ENCODE data around the gene VAC14.
"Not testable (repeated sequence)": the region's sequence is repeated elsewhere in the genome, so short reads cannot be mapped to it uniquely, and the experiment has no call there.

Gene VAC14

GRCh38 chr16:70644763-70645597, 156.0 kb downstream of the VAC14 start:
- no peak for DNase-seq (ENCODE audit: low read depth)

GRCh38 chr16:70643264-70643663, 157.7 kb downstream of the VAC14 start:
- DNase-seq (ENCODE audit: low read depth), result not testable (repeated sequence)

GRCh38 chr16:70642633-70643032, 158.3 kb downstream of the VAC14 start:
- no peak for DNase-seq (ENCODE audit: low read depth)

- DNase-seq (ENCODE audit: low read depth), result no peak
These were observed 161.9 kb downstream of the VAC14 start for GRCh38 chr16:70638814-70639792.
